Measurements from ENCODE around the gene RAMAC. TPM values are rescaled to one million over a fixed set of nuclear protein-coding genes. Genes with fewer than 3 reads are reported as not detected.
"Not testable (repeated sequence)": the region's sequence is repeated elsewhere in the genome, so short reads cannot be mapped to it uniquely, and the experiment has no call there.

Gene RAMAC
- polyA plus RNA-seq, 3 donors, result 37.2 to 43.2 (median 41.0) TPM

- DNase-seq, result peak; percentile 76
Observed at GRCh38 chr15:83010709-83011270, 24.8 kb downstream of the RAMAC start.

GRCh38 chr15:83011271-83012075 is 25.5 kb downstream of the RAMAC start, which contains the start of gene C15orf40:
Gene C15orf40, minus strand, starts transcription at chr15:83011639. Its CDS starts 32 bp downstream, at chr15:83011607.
- DNase-seq, result peak; percentile 92

GRCh38 chr15:83012076-83012426 is 26.0 kb downstream of the RAMAC start:
- DNase-seq, result no peak

- DNase-seq, result no peak
Observed at GRCh38 chr15:83012636-83013035, 26.6 kb downstream of the RAMAC start.

GRCh38 chr15:83014205-83014653 is 28.2 kb downstream of the RAMAC start:
- DNase-seq, result no peak

- DNase-seq, result no peak
Observed at GRCh38 chr15:83015361-83015760, 29.4 kb downstream of the RAMAC start.

GRCh38 chr15:83016906-83017305 is 30.9 kb downstream of the RAMAC start:
- DNase-seq, result no peak

- no peak for DNase-seq
Observed at GRCh38 chr15:83018436-83018835, 32.4 kb downstream of the RAMAC start.

GRCh38 chr15:83030021-83030420 is 44.0 kb downstream of the RAMAC start:
- DNase-seq, result no peak

GRCh38 chr15:83031234-83031633 is 45.2 kb downstream of the RAMAC start:
- not testable (repeated sequence) for DNase-seq

- no peak for DNase-seq
Observed at GRCh38 chr15:83036253-83036652, 50.2 kb downstream of the RAMAC start.

- DNase-seq, result no peak
Observed at GRCh38 chr15:83039206-83039605, 53.2 kb downstream of the RAMAC start.

Other genes starting within 250 kb of the RAMAC start
- under 1 TPM; 0.18 to 0.40 (median 0.19) TPM for gene FSD2, start 180.1 kb upstream of the RAMAC start, polyA plus RNA-seq (ENCODE audit: insufficient read length in 3 of 3)
- 10 to 100 TPM in 2 of 3 donors, 1 to 10 TPM in 1; 9.6 to 18.4 (median 11.4) TPM for gene WHAMM, start 176.6 kb upstream of the RAMAC start, polyA plus RNA-seq (ENCODE audit: insufficient read length in 3 of 3)
- gene HOMER2, start 33.5 kb upstream of the RAMAC start, polyA plus RNA-seq (ENCODE audit: insufficient read length in 3 of 3), result 10 to 100 TPM; 31.9 to 35.8 (median 33.9) TPM
- 10 to 100 TPM; 24.8 to 32.9 (median 31.7) TPM for gene C15orf40, start 25.4 kb downstream of the RAMAC start, polyA plus RNA-seq (ENCODE audit: insufficient read length in 3 of 3)
- gene BTBD1, start 81.0 kb downstream of the RAMAC start, polyA plus RNA-seq (ENCODE audit: insufficient read length in 3 of 3), result 10 to 100 TPM; 60.2 to 65.3 (median 62.6) TPM
- gene TM6SF1, start 121.4 kb downstream of the RAMAC start, polyA plus RNA-seq (ENCODE audit: insufficient read length in 3 of 3), result 1 to 10 TPM; 2.0 to 2.6 (median 2.6) TPM
- gene HDGFL3, start 221.6 kb downstream of the RAMAC start, polyA plus RNA-seq (ENCODE audit: insufficient read length in 3 of 3), result 10 to 100 TPM; 77.1 to 95.1 (median 81.2) TPM